Heart right ventricle (tissue), 16 donors: Measurements from ENCODE around the gene MPRIP. TPM values are rescaled to one million over a fixed set of nuclear protein-coding genes. Genes with fewer than 3 reads are reported as not detected.
A peak's percentile ranks its signal among the peaks of the same experiment; 100 is the strongest.

ENCODE experiments used
- ATAC-seq, 8 donors: fragments of 200-7000 bp; cut with Tn5 transposase; one replicate each; pipeline ENCODE4 v1.9.1; 2020; ENCODE audit warnings: mild to moderate bottlenecking in 8 of 8, moderate library complexity in 8 of 8, moderate number of reproducible peaks in 1 of 8
- DNase-seq, 2 donors: peaks; one replicate each; pipeline ENCODE4 v3.0.0-alpha.2; 2020
- H3K27ac ChIP-seq, 10 donors: fragments of 200-600 bp; sonication (generic) in 2 of 10; one replicate each; pipeline versions ENCODE4 v1.5.0 to v1.8.0; 2020 to 2022; ENCODE audit warnings: mild to moderate bottlenecking in 3 of 10
- H3K27me3 ChIP-seq, 7 donors: fragments of 200-600 bp; one replicate each; pipeline ENCODE4 v1.8.0; 2021 to 2022; ENCODE audit warnings: mild to moderate bottlenecking in 2 of 7
- H3K36me3 ChIP-seq, 9 donors: fragments of 200-600 bp; sonication (generic) in 1 of 9; one replicate each; pipeline versions ENCODE4 v1.5.0 to v1.8.0; 2020 to 2022; ENCODE audit warnings: mild to moderate bottlenecking in 2 of 9
- H3K4me1 ChIP-seq, 9 donors: fragments of 200-600 bp; sonication (generic) in 1 of 9; one replicate each; pipeline versions ENCODE4 v1.5.0 to v1.8.0; 2020 to 2022; ENCODE audit warnings: mild to moderate bottlenecking in 4 of 9
- H3K4me3 ChIP-seq, 10 donors: fragments of 200-600 bp; sonication (generic) in 2 of 10; one replicate each; pipeline versions ENCODE4 v1.5.0 to v1.8.0; 2020 to 2022; ENCODE audit warnings: mild to moderate bottlenecking in 7 of 10, moderate library complexity in 2 of 10
- H3K9me3 ChIP-seq, 11 donors: fragments of 200-600 bp in 10 of 11; sonication (generic) in 2 of 11; one replicate each; pipeline versions ENCODE4 v1.5.0 to v1.8.0; 2013 to 2022; ENCODE audit warnings: mild to moderate bottlenecking in 2 of 11, control low read depth in 1 of 11, moderate library complexity in 1 of 11
- CTCF ChIP-seq, 9 donors: fragments of 200-600 bp; sonication (generic) in 2 of 9; IDR thresholded peaks; one replicate each; pipeline versions ENCODE4 v1.5.0 to v1.8.0; 2021 to 2022; ENCODE audit warnings: antibody characterized with exemption in 9 of 9, mild to moderate bottlenecking in 5 of 9, moderate library complexity in 1 of 9
- WGBS, 2 donors: extraction: QIAGEN DNeasy Blood & Tissue Kit; methylation state at CpG; one replicate each; pipeline ENCODE4 v1.1.7; 2013; ENCODE audit warnings: inconsistent platforms in 1 of 2; 5-methylcytosine and 5-hydroxymethylcytosine counted together
- intact Hi-C, 10 donors: fragments of 100-400 bp; cut with DNase I; formaldehyde crosslinking; loops; one replicate each; pipeline versions ENCODE4 v1.11.1 to v1.14.2; 2022
- polyA plus RNA-seq, 2 donors: library from polyadenylated mRNA; stranded (reverse); fragments of 200-250 nt; gene quantifications; one replicate each; pipeline ENCODE4 v1.2.3, GENCODE V29; 2013
- total RNA-seq, 10 donors: library from RNA; stranded (reverse); fragmentation: NEBNext Ultra II Directional in 3 of 10; extraction: Animal tissue kit (Norgen Biotek cat#: 25700) in 3 of 10; gene quantifications; one replicate each; pipeline versions ENCODE4 v1.2.1 to v1.2.4, GENCODE V29; 2021 to 2023
- donor health status: Arrhythmogenic right ventricular cardiomyopathy.
- donor health status: ischemic (EF 13 %, LVEDD 7.1; RV severe dilation, severe dysfunction).
- donor health status: healthy with polysubstance abuse.
- donor health status: DM: no; HTN: yes; CAD: no.
- donor health status: DM: no; HTN: no; CAD: no.
- donor health status: ischemic (EF 25% LVEDD 6.9; RV normal size, moderate dysfunction).
- donor health status: ischemic (EF 25% LVEDD 5.7; RV mildly dilated, moderate dysfunction).
- donor health status: healthy.
- donor health status: DM: yes; HTN: yes; CAD: no.
- donor health status: Ischemic cardiomyopathy.
- donor health status: ischemic (EF 35%, LVEDD 5.7; RV mildly dilated, moderate dysfunction).
- donor health status: nonischemic (EF 11% LVEDD 7.7; RV severe dilation, severe dysfunction).
- donor health status: DM: yes; HTN: yes; CAD: no.
- donor health status: PGD.
- donor health status: ischemic (EF 29% LVEDD 5.4; RV normal size, mild dysfunction).
- donor health status: nonischemic (EF 23%, LVEDD 6.1; RV moderate dilation, normal function).

Gene MPRIP
- total and polyA plus RNA-seq, 12 donors = 225 to 409 (median 321) TPM

- Histone ChIP-seq H3K4me3 (no peak overlapping the region), H3K36me3 (peaks cover 0 to 66% (median 3%) of the 10 kb centered on the region in 9 donors), H3K27ac (peak overlapping the region in 6 of 10 donors; percentile 0 to 77 (median 50)), H3K4me1 (peaks cover 22 to 97% (median 80%) of the 10 kb centered on the region in 9 donors), H3K27me3 (no peaks in the 10 kb centered on the region), H3K9me3 (no peaks in the 10 kb centered on the region)
- ATAC-seq = no peak
- TF ChIP-seq CTCF (IDR thresholded peaks at IDR 0.05) = no peak
- no peak for DNase-seq
- intact Hi-C loops = no loop called here
- 52 to 60% methylated on average over 8 of the region's 8 CpGs for WGBS, 2 donors
Measured at GRCh38 chr17:17088541-17089525, 46.6 kb downstream of the MPRIP start.

DNA sequence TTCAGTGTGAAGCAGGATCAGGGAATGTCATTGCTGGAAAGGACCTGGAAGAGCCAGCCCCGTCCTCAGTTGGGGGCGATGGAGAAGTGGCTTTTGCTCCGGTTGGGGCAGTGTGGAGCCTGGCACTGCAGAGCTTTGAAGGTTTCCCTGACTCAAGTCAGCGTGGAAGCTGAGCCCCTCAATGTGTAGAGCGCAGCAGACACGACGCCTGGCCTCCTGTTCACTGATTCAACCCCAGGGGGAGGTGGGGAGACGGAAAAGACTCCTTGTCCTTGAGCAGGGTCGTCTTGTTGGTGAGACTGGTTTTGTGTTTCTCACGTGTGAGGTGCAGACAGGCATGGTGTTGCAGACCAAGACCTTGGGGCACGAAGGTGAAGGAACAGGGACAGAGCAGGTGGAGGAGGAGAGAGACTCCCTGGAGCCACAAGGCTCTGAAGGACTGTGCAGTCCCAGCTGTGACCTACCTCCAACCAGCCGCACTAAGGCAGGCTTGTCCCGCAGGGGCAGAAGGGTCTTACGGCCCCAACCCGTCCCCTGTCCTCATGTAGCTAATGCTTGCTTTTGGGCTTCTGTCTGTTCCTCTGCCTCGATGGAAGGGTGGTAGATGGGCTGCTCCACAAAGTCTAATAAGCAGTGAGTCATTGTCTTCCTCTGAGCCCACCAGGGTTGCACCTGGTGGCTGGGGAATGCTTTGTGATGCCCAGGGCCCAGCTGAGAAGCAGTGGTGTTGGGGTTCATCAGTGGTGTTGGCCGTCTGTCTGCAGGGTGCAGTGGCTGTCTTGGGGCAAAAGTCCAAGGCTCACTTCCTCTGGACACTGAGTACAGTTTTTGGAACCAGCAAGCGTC, 47.8 kb downstream of the MPRIP start:
- intact Hi-C loops = loop anchor here in 1 of 10 donors (10.0 kb wide), 1 partner anchor 45 kb away; the partner anchor contains the start of gene MPRIP
- H3K9me3 ChIP-seq = no peaks in the 10 kb centered on the region
- H3K4me1 ChIP-seq = peaks cover 25 to 99% (median 90%) of the 10 kb centered on the region in 9 donors
- no peak overlapping the region for H3K27ac ChIP-seq
- no peak for TF ChIP-seq CTCF (IDR thresholded peaks at IDR 0.05)
- 82 to 85% methylated on average over 18 of the region's 18 CpGs for WGBS, 2 donors
- H3K4me3 ChIP-seq = no peak overlapping the region
- no peaks in the 10 kb centered on the region for H3K27me3 ChIP-seq
- no peak for DNase-seq
- no peak for ATAC-seq
- H3K36me3 ChIP-seq = peaks cover 0 to 54% (median 0%) of the 10 kb centered on the region in 9 donors

GRCh38 chr17:17090642-17091103, 48.4 kb downstream of the MPRIP start:
- TF ChIP-seq CTCF (IDR thresholded peaks at IDR 0.05) = no peak
- H3K4me1 ChIP-seq = peaks cover 27 to 99% (median 91%) of the 10 kb centered on the region in 9 donors
- WGBS, 2 donors = 83 to 91% methylated on average over 11 of the region's 11 CpGs

GRCh38 chr17:17091276-17091675, 49.0 kb downstream of the MPRIP start:
- no peak for DNase-seq
- Histone ChIP-seq H3K9me3 (no peaks in the 10 kb centered on the region), H3K4me1 (peaks cover 30 to 100% (median 86%) of the 10 kb centered on the region in 9 donors), H3K4me3 (no peak overlapping the region), H3K36me3 (peaks cover 0 to 42% (median 0%) of the 10 kb centered on the region in 9 donors), H3K27ac (peak overlapping the region in 1 of 10 donors; percentile 7), H3K27me3 (no peaks in the 10 kb centered on the region)
- ATAC-seq = no peak
- intact Hi-C loops = loop anchor here in 1 of 10 donors (10.0 kb wide), 1 partner anchor 46 kb away; the partner anchor contains the start of gene MPRIP
- WGBS, 2 donors = 79 to 87% methylated on average over 11 of the region's 11 CpGs
- TF ChIP-seq CTCF (IDR thresholded peaks at IDR 0.05) = no peak

More at GRCh38 chr17:17090642-17091103, 48.4 kb downstream of the MPRIP start:
- Histone ChIP-seq H3K27me3 (no peaks in the 10 kb centered on the region), H3K27ac (peak overlapping the region in 1 of 10 donors; percentile 7), H3K9me3 (no peaks in the 10 kb centered on the region), H3K36me3 (peaks cover 0 to 48% (median 0%) of the 10 kb centered on the region in 9 donors), H3K4me3 (no peak overlapping the region)
- intact Hi-C loops = loop anchor here in 1 of 10 donors (10.0 kb wide), 1 partner anchor 46 kb away; the partner anchor contains the start of gene MPRIP
- DNase-seq (no peak), ATAC-seq (no peak)
